GM23338 (cell line): ENCODE data around the gene DENND4B. TPM values are rescaled to one million over a fixed set of nuclear protein-coding genes. Genes with fewer than 3 reads are reported as not detected.

Experiments
- ATAC-seq: fragments of 200-7000 bp; cut with Tn5 transposase; 3 replicates; pipeline ENCODE4 v1.9.1; 2020
- DNase-seq: peaks from one replicate; pipeline ENCODE4 v3.0.0-alpha.2; 2015; ENCODE audit warnings: low spot score
- H2AFZ ChIP-seq: fragments of 200-600 bp; sonication (generic); 2 replicates; pipeline ENCODE4 v1.8.0; 2016; ENCODE audit warnings: antibody characterized with exemption, mild to moderate bottlenecking, moderate library complexity
- H3F3A ChIP-seq: fragments of 200-600 bp; sonication (generic); replicated peaks from 2 replicates; pipeline ENCODE4 v1.8.0; 2017; ENCODE audit warnings: antibody characterized with exemption, mixed run types, low read depth
- H3K27ac ChIP-seq: fragments of 200-600 bp; sonication (generic); 2 replicates; pipeline ENCODE4 v1.6.1; 2016; ENCODE audit warnings: low read depth
- H3K27me3 ChIP-seq: fragments of 200-600 bp; sonication (generic); 2 replicates; pipeline ENCODE4 v1.8.0; 2016; ENCODE audit warnings: mild to moderate bottlenecking, mixed run types, moderate library complexity; ENCODE audit not compliant: insufficient read depth
- H3K36me3 ChIP-seq: fragments of 200-600 bp; sonication (generic); 2 replicates; pipeline ENCODE4 v1.8.0; 2016; ENCODE audit warnings: mild to moderate bottlenecking; ENCODE audit not compliant: insufficient read depth
- H3K4me1 ChIP-seq: fragments of 200-600 bp; sonication (generic); 2 replicates; pipeline ENCODE4 v1.8.0; 2016; ENCODE audit warnings: mild to moderate bottlenecking, moderate library complexity; ENCODE audit not compliant: insufficient read depth
- H3K4me2 ChIP-seq: fragments of 200-600 bp; sonication (generic); 2 replicates; pipeline ENCODE4 v1.7.1; 2017; ENCODE audit warnings: mixed run types
- H3K4me3 ChIP-seq: fragments of 200-600 bp; sonication (generic); 2 replicates; pipeline ENCODE4 v1.6.1; 2016; ENCODE audit warnings: mixed run types
- H3K79me2 ChIP-seq: fragments of 200-600 bp; sonication (generic); replicated peaks from 2 replicates; pipeline ENCODE4 v1.8.0; 2017; ENCODE audit warnings: mild to moderate bottlenecking; ENCODE audit not compliant: insufficient read depth
- H3K9me2 ChIP-seq: fragments of 200-600 bp; sonication (generic); 2 replicates; pipeline ENCODE4 v1.8.0; 2017; ENCODE audit not compliant: insufficient read depth
- H4K20me1 ChIP-seq: fragments of 200-600 bp; sonication (generic); replicated peaks from 2 replicates; pipeline ENCODE4 v1.8.0; 2017; ENCODE audit warnings: mild to moderate bottlenecking; ENCODE audit not compliant: insufficient read depth
- H3K27ac Mint-ChIP-seq: 2 replicates; pipeline ENCODE4 v1.8.0; 2020; ENCODE audit warnings: inconsistent platforms, mild to moderate bottlenecking, moderate library complexity, mixed read lengths
- H3K27me3 Mint-ChIP-seq: 3 replicates; pipeline ENCODE4 v1.8.0; 2022; ENCODE audit warnings: low read depth, mild to moderate bottlenecking, moderate library complexity, mixed read lengths, inconsistent platforms; ENCODE audit not compliant: insufficient read depth, poor library complexity
- H3K36me3 Mint-ChIP-seq: 3 replicates; pipeline ENCODE4 v1.8.0; 2021; ENCODE audit warnings: low read depth, mild to moderate bottlenecking, inconsistent platforms, moderate library complexity, mixed read lengths
- H3K4me1 Mint-ChIP-seq: 3 replicates; pipeline ENCODE4 v1.8.0; 2020; ENCODE audit warnings: mild to moderate bottlenecking, inconsistent platforms, mixed read lengths
- H3K4me3 Mint-ChIP-seq: 3 replicates; pipeline ENCODE4 v1.8.0; 2021; ENCODE audit warnings: moderate library complexity, mild to moderate bottlenecking, inconsistent platforms, mixed read lengths
- H3K9me3 Mint-ChIP-seq: 3 replicates; pipeline ENCODE4 v1.8.0; 2020; ENCODE audit warnings: moderate library complexity, mild to moderate bottlenecking, inconsistent platforms, mixed read lengths
- EZH2phosphoT487 ChIP-seq: fragments of 200-600 bp; sonication (generic); IDR thresholded peaks from one replicate; pipeline ENCODE4 v1.8.1; 2018; ENCODE audit warnings: antibody characterized with exemption; ENCODE audit not compliant: unreplicated experiment
- ZNF114 ChIP-seq: fragments of 250-450 bp; sonication (Bioruptor Pico); IDR thresholded peaks from 2 replicates; pipeline ENCODE4 v1.5.0; 2020; ENCODE audit warnings: mild to moderate bottlenecking, moderate library complexity
- ZNF331 ChIP-seq: fragments of 250-450 bp; sonication (Bioruptor Pico); IDR thresholded peaks from 2 replicates; pipeline ENCODE4 v1.5.0; 2020; ENCODE audit warnings: low read depth, mild to moderate bottlenecking, moderate library complexity
- polyA plus RNA-seq: library from polyadenylated mRNA; unstranded; fragments of >200 nt; fragmentation: Nextera tagmentation; extraction: Ambion mirVana; gene quantifications from 2 replicates; pipeline ENCODE4 v1.2.1, GENCODE V29; 2016
- total RNA-seq: library from RNA; depleted of rRNA; stranded (reverse); fragments of >200 nt; shearing (Covaris generic); gene quantifications from 2 replicates; pipeline ENCODE4 v1.2.3, GENCODE V29; 2014
- TF ChIP-seq, protein P1 (sequence below): fragments of 250-450 bp; sonication (Bioruptor Pico); IDR thresholded peaks from 2 replicates; pipeline ENCODE4 v1.5.0; 2020; ENCODE audit warnings: mild to moderate bottlenecking, moderate library complexity
- TF ChIP-seq, protein P2 (sequence below), 2 experiments: fragments of 200-600 bp in 1 of 2; sonication (generic) in 1 of 2; conservative IDR thresholded peaks; 2 replicates each; pipeline versions ENCODE4 v1.5.1 to v1.6.1; 2016 to 2017; ENCODE audit warnings: antibody characterized with exemption in 2 of 2, low read depth in 2 of 2, mild to moderate bottlenecking in 2 of 2, moderate library complexity in 1 of 2

The DENND4B gene
- total and polyA plus RNA-seq, 2 experiments from 2014 or later: 29.4 to 57.0 TPM

DNA sequence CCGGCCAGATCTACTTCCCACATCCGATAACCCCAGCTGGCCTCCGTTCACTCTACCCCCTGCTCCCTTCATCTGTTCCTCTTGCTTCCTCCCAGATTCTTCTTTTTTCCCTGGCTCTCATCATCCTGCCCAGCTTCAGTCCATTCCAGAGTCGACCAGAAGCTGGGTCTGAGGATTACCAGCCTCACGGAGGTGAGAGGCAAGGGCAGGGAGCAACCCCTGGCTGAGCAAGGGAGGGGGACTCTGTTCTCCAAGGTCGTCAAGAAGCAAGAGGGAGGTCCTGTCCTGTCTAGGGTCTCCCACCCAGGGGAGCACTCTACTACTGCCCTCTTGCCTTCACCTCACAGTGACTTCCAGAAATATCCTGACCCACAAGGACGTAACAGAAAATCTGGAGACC is 27.0 kb upstream of the DENND4B start:
- Histone ChIP-seq H3K4me2 (no peak overlapping the region), H3K36me3 (peaks cover 20% of the 10 kb centered on the region; the same call in 1 of the 2 replicates), H3K9me2 (no peaks in the 10 kb centered on the region), H4K20me1 (no peaks in the 10 kb centered on the region; the same call in 1 of the 2 replicates), H3K4me3 (no peak overlapping the region), H3K4me1 (peaks cover 4% of the 10 kb centered on the region; the same call in 1 of the 2 replicates), H2AFZ (no peak overlapping the region), H3K79me2 (peaks cover 23% of the 10 kb centered on the region), H3K27ac (no peak overlapping the region), H3F3A (peaks cover 26% of the 10 kb centered on the region), H3K27me3 (no peaks in the 10 kb centered on the region)
- DNase-seq: no peak
- Mint-ChIP-seq H3K9me3 (no peaks in the 10 kb centered on the region), H3K27ac (peak overlapping the region; percentile 47; the same call in 1 of the 2 replicates), H3K36me3 (peaks cover 54% of the 10 kb centered on the region), H3K4me1 (peaks cover 23% of the 10 kb centered on the region), H3K4me3 (no peak overlapping the region; the same call in 2 of the 3 replicates), H3K27me3 (peaks cover 15% of the 10 kb centered on the region)
- no peak for ATAC-seq
- TF ChIP-seq, protein P1, sequence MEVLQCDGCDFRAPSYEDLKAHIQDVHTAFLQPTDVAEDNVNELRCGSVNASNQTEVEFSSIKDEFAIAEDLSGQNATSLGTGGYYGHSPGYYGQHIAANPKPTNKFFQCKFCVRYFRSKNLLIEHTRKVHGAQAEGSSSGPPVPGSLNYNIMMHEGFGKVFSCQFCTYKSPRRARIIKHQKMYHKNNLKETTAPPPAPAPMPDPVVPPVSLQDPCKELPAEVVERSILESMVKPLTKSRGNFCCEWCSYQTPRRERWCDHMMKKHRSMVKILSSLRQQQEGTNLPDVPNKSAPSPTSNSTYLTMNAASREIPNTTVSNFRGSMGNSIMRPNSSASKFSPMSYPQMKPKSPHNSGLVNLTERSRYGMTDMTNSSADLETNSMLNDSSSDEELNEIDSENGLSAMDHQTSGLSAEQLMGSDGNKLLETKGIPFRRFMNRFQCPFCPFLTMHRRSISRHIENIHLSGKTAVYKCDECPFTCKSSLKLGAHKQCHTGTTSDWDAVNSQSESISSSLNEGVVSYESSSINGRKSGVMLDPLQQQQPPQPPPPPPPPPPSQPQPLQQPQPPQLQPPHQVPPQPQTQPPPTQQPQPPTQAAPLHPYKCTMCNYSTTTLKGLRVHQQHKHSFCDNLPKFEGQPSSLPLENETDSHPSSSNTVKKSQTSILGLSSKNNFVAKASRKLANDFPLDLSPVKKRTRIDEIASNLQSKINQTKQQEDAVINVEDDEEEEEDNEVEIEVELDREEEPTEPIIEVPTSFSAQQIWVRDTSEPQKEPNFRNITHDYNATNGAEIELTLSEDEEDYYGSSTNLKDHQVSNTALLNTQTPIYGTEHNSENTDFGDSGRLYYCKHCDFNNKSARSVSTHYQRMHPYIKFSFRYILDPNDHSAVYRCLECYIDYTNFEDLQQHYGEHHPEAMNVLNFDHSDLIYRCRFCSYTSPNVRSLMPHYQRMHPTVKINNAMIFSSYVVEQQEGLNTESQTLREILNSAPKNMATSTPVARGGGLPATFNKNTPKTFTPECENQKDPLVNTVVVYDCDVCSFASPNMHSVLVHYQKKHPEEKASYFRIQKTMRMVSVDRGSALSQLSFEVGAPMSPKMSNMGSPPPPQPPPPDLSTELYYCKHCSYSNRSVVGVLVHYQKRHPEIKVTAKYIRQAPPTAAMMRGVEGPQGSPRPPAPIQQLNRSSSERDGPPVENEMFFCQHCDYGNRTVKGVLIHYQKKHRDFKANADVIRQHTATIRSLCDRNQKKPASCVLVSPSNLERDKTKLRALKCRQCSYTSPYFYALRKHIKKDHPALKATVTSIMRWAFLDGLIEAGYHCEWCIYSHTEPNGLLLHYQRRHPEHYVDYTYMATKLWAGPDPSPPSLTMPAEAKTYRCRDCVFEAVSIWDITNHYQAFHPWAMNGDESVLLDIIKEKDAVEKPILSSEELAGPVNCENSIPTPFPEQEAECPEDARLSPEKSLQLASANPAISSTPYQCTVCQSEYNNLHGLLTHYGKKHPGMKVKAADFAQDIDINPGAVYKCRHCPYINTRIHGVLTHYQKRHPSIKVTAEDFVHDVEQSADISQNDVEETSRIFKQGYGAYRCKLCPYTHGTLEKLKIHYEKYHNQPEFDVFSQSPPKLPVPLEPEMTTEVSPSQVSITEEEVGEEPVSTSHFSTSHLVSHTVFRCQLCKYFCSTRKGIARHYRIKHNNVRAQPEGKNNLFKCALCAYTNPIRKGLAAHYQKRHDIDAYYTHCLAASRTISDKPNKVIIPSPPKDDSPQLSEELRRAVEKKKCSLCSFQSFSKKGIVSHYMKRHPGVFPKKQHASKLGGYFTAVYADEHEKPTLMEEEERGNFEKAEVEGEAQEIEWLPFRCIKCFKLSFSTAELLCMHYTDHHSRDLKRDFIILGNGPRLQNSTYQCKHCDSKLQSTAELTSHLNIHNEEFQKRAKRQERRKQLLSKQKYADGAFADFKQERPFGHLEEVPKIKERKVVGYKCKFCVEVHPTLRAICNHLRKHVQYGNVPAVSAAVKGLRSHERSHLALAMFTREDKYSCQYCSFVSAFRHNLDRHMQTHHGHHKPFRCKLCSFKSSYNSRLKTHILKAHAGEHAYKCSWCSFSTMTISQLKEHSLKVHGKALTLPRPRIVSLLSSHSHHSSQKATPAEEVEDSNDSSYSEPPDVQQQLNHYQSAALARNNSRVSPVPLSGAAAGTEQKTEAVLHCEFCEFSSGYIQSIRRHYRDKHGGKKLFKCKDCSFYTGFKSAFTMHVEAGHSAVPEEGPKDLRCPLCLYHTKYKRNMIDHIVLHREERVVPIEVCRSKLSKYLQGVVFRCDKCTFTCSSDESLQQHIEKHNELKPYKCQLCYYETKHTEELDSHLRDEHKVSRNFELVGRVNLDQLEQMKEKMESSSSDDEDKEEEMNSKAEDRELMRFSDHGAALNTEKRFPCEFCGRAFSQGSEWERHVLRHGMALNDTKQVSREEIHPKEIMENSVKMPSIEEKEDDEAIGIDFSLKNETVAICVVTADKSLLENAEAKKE (CRISPR knock-in tag): no peak
- no peak for TF ChIP-seq EZH2phosphoT487

DNA sequence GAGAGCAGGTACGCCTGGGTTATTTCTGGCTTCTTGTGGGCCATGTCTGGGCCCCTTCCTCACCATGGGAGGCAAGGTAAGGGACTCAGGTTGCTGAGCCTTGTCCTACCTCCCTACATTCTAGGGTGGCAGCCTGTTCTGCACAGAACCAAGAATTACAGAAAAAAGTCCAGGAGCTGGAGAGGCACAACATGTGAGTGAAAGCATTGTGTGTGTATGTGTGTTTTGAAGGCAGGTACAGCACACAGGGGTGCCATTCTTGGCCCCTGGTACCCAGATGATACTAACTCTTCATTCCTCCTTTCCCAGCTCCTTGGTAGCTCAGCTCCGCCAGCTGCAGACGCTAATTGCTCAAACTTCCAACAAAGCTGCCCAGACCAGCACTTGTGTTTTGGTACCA is 26.6 kb upstream of the DENND4B start:
- Histone ChIP-seq H3K79me2 (peaks cover 24% of the 10 kb centered on the region), H3K4me3 (no peak overlapping the region), H2AFZ (no peak overlapping the region), H3K27me3 (no peaks in the 10 kb centered on the region), H4K20me1 (no peaks in the 10 kb centered on the region; the same call in 1 of the 2 replicates), H3K4me1 (peaks cover 6% of the 10 kb centered on the region; the same call in 1 of the 2 replicates), H3K9me2 (no peaks in the 10 kb centered on the region), H3K36me3 (peaks cover 20% of the 10 kb centered on the region; the same call in 1 of the 2 replicates), H3F3A (peaks cover 28% of the 10 kb centered on the region), H3K4me2 (no peak overlapping the region), H3K27ac (no peak overlapping the region)
- no peak overlapping the region for H3K27ac Mint-ChIP-seq
- peaks cover 21% of the 10 kb centered on the region for H3K4me1 Mint-ChIP-seq
- H3K27me3 Mint-ChIP-seq: peaks cover 15% of the 10 kb centered on the region
- ATAC-seq (no peak), DNase-seq (no peak)
- peaks cover 49% of the 10 kb centered on the region for H3K36me3 Mint-ChIP-seq
- H3K9me3 Mint-ChIP-seq: no peaks in the 10 kb centered on the region
- no peak overlapping the region for H3K4me3 Mint-ChIP-seq
- TF ChIP-seq ZNF114 (CRISPR knock-in tag) (no peak), EZH2phosphoT487 (no peak), ZNF331 (no peak)
- TF ChIP-seq, protein P2, sequence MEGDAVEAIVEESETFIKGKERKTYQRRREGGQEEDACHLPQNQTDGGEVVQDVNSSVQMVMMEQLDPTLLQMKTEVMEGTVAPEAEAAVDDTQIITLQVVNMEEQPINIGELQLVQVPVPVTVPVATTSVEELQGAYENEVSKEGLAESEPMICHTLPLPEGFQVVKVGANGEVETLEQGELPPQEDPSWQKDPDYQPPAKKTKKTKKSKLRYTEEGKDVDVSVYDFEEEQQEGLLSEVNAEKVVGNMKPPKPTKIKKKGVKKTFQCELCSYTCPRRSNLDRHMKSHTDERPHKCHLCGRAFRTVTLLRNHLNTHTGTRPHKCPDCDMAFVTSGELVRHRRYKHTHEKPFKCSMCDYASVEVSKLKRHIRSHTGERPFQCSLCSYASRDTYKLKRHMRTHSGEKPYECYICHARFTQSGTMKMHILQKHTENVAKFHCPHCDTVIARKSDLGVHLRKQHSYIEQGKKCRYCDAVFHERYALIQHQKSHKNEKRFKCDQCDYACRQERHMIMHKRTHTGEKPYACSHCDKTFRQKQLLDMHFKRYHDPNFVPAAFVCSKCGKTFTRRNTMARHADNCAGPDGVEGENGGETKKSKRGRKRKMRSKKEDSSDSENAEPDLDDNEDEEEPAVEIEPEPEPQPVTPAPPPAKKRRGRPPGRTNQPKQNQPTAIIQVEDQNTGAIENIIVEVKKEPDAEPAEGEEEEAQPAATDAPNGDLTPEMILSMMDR (conservative IDR thresholded peaks at IDR 0.05; ENCODE audit: low read depth in 2 of 2): no peak
